Stimulated activated CD4-positive, alpha-beta T cell treated with anti-CD3 and anti-CD28 coated beads, TNF-alpha, amount 100 ng/mL, for 4 hours (primary cell): ENCODE data around the gene TENM4.

Experiments
- DNase-seq, 3 experiments: peaks; one replicate each; pipeline ENCODE4 v3.0.0-alpha.2; 2020; ENCODE audit warnings: low read depth in 3 of 3

The TENM4 gene

GRCh38 chr11:79060081-79060953 is 380.5 kb downstream of the TENM4 start:
- DNase-seq = no peak

GRCh38 chr11:79059141-79059540 is 381.7 kb downstream of the TENM4 start:
- no peak for DNase-seq

GRCh38 chr11:79055856-79056631 is 384.8 kb downstream of the TENM4 start:
- no peak for DNase-seq

- no peak for DNase-seq
Observed at GRCh38 chr11:79054636-79055035, 386.2 kb downstream of the TENM4 start.

DNA sequence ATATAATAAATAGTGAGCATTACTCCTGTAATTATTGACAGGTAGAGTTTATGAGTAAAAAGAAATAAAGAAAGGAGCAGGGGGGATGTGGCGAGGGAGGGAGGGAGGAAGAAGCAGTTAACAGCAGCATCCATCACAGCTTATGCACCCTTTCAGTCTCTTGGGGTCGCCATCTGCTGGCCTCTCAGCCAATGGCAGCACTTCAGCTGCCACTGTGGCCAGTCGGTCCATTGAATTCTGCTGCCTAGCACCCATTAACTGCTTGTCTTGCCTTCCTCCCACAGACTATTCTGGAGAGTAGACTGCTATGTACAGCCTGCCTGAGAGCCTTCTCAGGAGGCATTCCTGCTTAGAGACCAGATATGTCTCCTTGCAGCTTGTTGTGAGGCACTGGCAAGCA is 388.3 kb downstream of the TENM4 start:
- DNase-seq = no peak

DNA sequence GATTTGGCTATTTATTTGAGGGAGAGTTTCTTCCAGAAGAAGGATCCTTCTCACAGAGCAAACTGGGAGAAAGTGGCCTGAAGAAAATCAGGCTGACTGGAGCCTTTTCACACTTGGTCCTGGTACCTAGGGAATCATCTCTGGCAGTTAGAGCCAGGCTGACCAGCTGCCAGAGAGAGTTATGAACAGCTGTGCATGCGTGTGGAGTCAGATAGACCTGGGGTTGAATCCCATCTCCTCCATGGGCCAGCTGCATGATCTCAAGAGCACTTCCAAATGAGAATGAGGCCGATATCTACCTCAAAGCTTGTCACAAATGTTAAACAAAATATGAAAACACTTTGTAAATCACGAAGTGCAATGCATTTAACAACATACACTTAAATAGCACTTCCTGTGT is 390.0 kb downstream of the TENM4 start:
- DNase-seq = no peak

GRCh38 chr11:79049741-79050179 is 391.1 kb downstream of the TENM4 start:
- DNase-seq = no peak

DNA sequence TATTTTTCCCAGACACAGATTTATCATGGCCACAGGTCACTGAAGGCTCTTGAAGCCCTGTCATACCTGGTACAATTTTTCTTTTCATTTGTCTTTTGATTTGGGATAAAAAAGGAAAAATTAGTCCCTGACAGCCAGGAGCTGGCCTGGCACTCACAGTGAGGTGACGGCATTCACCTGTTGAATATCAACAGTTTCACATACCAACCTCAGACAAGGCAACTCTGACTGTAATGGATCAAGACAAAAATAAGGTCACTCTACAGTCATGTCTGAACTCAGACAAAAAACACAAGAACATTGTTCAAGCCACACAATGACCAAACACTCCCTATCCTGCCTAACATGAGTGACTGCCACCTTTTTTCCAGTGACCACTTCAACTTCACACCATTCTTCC is 392.9 kb downstream of the TENM4 start:
- DNase-seq = no peak

- no peak for DNase-seq
Observed at GRCh38 chr11:79047321-79047720, 393.5 kb downstream of the TENM4 start.

GRCh38 chr11:79046366-79046765 is 394.5 kb downstream of the TENM4 start:
- no peak for DNase-seq

- DNase-seq = no peak
Observed at GRCh38 chr11:79045800-79046304, 395.0 kb downstream of the TENM4 start.

DNA sequence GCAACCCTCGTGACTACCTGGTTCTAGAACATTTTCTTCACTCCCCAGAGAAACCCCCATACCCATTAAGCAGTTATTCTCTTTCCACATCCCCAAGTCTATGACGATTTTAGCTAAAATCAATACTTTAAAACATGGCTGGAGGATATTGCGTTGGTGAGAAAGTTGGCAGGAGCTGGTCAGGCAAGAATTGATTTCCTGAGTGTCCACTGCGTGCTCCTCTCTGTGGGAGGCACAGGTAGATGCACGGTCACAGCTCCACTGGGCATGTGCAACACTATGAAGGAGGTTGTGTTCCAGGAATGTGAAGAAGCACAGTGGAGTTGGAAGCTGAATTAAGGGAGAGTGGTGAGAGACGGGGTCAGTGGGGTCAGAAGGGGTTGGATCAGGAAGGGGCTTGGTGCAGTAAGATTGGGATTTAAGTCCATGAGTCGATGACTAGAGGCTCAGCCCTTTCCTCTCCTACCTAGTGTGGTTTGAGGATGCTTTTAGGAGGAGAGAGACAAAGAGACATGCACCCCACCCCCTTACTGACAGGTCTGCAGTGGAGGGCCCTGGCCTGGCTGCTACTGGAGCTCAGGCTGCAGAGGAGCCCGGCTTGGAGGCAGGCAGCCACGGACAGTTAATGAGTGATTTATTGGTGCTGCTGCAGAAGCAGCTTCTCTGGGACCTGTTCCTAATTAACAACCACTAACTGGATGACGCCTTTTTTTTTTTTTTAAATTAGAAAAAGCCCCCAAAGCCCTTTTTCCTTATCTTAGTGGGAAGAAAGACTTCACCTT is 395.6 kb downstream of the TENM4 start:
- no peak for DNase-seq

- DNase-seq = no peak
Observed at GRCh38 chr11:79044201-79044600, 396.6 kb downstream of the TENM4 start.

- no peak for DNase-seq
Observed at GRCh38 chr11:79043726-79044125, 397.1 kb downstream of the TENM4 start.

DNA sequence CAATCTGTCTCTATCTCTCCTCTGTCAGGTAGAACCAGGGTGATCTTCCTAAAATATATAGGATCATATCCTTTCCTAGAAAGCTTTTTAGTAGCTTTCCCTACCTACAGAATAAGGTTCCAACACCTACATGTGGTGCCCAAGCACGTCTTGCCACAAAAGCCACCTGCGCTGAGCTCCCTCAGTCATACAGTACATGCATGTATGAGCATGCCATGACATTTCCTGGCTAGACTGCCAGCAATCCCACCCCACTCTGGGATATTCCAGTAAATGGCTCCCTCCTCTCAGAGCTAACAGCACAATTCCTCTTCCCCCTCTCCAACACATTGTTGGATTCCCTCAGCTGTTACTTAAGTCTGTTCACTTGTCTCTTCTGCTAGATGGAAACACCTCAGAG is 398.0 kb downstream of the TENM4 start:
- DNase-seq = no peak

DNA sequence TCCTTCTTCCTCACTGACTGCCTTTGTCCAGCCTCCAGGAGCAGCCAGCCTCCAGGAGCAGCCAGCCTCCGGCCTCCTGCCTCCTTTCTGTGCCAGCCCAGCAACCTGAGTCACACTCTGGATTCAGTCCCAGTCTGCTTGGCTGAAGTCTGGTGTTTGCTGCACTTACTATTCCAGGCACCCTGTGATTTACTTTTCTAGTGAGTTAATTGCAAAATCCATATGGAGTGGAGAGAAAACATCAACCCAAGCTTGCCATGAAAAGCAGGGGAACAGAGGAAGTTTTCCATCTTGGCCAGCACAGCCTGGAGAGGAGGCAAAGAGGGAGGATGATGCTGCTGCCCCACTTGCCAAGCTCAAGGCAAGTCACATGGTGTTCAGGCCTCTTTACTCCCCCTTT is 400.5 kb downstream of the TENM4 start:
- DNase-seq = no peak

DNA sequence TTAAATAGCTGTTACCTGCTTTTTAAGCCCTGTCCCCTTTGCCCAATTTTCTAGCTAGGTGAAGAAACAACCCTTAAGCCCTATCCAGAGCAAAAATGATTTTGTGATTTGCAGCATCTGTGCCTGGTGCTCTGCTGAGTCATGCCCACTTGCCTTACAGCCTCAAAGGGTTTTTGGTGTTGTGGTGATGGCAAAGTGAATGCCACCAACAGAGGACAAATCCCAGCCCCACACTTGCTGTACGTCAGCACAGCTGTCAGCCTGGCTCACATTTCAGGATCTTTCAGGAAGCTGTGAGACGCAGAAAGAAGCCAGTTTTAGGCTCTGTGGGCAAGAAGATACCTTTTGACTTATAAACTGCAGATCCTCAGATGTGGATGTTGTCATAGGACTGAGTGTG is 401.7 kb downstream of the TENM4 start:
- DNase-seq = no peak

DNA sequence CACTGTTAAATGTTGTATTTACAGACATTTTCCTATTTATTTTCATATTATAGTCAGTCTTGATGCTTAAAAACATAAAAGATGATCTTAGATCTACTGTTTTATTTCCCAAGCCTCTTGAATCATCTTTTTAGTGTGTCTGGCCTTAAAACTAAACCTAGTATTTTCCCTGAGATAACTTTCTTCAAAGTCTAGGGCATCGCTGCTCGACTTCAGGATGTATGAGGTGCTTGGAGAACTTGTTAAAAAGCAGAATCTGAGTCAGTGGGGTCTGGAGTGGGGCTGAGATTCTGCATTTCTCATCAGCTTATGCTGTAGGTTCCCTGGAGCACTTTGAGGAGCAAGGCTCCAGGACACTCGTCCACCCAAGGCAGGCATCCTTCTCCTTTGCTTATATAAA is 404.9 kb downstream of the TENM4 start:
- DNase-seq = no peak

DNA sequence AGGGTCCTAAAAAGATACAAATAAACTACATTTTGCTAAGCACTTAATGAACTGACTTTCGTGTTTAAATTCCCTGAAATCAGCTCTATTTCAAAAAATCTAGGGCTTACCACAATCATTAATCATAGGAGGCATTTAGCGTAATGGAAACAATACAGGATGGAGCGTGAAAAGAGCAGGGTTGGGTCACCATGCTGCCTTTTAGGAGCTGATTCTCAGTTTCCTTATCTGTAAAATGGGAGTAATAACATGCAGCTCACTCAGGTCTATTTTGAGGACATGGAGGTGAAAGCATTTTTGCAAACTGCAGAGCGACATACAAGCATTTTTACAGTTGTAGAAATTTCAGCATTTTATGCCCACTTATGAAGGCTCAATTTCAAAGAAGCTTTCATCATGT is 407.0 kb downstream of the TENM4 start:
- DNase-seq = no peak

GRCh38 chr11:79030448-79030847 is 410.4 kb downstream of the TENM4 start:
- DNase-seq = no peak

DNA sequence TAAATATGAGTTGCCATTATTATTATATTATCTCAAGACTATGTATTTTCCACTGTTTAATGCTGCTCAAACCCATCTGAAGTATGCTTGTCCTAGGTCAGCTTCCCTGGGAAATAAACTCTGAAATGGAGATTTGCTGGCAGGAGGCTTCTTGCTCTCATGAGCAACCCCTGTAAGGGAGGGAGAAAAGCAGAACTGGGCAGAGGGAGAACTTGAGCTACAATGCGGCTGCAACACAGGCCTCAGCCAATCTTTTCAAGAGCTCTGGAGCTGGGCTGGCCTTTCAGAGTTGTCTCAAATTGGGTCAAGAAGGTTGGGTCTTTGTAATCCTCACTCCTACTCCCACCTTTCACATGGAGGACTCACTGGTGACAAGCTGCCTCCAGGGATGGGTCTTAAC is 412.6 kb downstream of the TENM4 start:
- DNase-seq = no peak

DNA sequence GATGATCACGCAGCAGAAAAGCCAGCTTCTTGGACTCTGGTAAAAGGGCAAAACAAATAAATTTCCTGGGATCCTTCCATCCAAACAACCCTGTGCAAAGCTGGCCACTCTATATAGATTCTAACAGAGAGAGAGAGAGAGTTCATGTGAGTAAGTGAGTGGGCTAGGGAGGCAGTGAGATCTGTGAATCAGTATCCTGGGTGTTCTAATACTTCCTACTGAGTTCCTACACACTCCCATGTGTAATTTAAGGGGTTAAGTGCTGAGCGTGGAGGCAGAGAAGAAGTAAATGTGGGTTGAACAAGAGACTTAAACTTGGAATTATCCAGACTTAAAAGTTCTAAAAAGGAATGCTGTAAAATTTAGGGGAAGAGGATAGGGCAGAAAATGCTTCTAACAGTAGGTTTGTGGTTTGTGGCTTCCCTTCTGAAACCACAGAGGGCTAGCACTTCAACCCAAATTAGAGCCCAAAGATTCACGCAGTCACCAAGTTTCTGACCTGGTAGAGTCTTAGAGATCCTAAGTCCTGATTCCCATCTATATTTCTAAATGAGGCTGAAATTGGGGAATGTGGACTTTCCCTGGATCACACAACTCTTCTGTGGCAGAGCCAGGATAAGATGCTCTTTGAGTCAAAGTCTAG is 413.9 kb downstream of the TENM4 start:
- DNase-seq = no peak
